ENCODE data around the gene SOD3. TPM values are rescaled to one million over a fixed set of nuclear protein-coding genes. Genes with fewer than 3 reads are reported as not detected.

SOD3 gene
- total and polyA plus RNA-seq, 7 donors, result 3.2 to 164 (median 45.3) TPM

DNA sequence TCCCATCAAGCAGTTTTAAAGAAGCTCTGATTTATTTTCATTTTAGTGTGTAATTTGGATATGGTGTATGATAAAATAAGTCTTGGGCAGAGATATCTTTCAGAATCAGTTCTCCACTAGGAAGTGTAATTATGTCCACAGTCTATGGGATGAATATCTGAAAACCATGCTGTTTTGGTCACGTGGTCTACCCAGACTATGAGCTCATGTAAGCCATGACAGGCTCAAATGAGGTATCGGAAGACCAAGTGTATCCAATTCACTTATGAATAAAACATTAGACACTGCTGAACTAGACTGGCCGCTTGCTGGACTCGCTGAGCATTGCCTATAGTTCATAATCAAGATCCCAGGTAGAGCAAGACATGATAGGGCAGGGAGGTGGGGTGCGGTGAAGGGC, 50.5 kb downstream of the SOD3 start:
- intact Hi-C loops (cut with DNase I), result no loop called here
- no peak for TF ChIP-seq EP300 (IDR thresholded peaks at IDR 0.05)
- TF ChIP-seq, protein P1, sequence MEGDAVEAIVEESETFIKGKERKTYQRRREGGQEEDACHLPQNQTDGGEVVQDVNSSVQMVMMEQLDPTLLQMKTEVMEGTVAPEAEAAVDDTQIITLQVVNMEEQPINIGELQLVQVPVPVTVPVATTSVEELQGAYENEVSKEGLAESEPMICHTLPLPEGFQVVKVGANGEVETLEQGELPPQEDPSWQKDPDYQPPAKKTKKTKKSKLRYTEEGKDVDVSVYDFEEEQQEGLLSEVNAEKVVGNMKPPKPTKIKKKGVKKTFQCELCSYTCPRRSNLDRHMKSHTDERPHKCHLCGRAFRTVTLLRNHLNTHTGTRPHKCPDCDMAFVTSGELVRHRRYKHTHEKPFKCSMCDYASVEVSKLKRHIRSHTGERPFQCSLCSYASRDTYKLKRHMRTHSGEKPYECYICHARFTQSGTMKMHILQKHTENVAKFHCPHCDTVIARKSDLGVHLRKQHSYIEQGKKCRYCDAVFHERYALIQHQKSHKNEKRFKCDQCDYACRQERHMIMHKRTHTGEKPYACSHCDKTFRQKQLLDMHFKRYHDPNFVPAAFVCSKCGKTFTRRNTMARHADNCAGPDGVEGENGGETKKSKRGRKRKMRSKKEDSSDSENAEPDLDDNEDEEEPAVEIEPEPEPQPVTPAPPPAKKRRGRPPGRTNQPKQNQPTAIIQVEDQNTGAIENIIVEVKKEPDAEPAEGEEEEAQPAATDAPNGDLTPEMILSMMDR (IDR thresholded peaks at IDR 0.05), result no peak
- TF ChIP-seq POLR2A (IDR thresholded peaks at IDR 0.05), result no peak
- TF ChIP-seq POLR2AphosphoS5 (IDR thresholded peaks at IDR 0.05), result no peak
- Histone ChIP-seq H3K36me3 (no peaks in the 10 kb centered on the region), H3K9me3 (no peaks in the 10 kb centered on the region), H3K4me1 (peaks cover 0 to 30% (median 19%) of the 10 kb centered on the region in 4 donors), H3K27me3 (no peaks in the 10 kb centered on the region), H3K4me3 (no peak overlapping the region), H3K27ac (no peak overlapping the region)
- 92 to 95% methylated on average over 5 of the region's 5 CpGs for WGBS, 2 donors
- DNase-seq, result no peak

DNA sequence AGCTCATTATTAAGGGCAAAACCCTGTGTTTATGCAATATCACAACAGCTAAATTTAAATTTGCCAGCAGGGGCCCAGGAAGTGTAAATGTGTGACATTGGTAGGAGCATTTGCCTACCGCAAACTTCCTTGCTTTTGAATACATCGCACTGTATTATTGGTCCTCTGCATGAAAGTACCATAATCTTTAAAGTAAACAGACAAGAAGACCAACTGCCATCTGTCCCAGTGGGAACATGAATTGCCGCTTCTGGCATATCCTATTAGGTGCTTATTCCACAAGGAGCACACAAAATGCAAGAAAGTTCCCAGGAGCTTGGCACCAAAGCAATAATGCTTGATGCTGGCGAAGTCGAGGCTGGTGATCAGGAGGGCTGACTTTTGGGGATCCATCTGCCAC, 51.3 kb downstream of the SOD3 start:
- 87 to 91% methylated on average over 5 of the region's 5 CpGs for WGBS, 2 donors
- intact Hi-C loops (cut with DNase I), result no loop called here
- no peak for TF ChIP-seq EP300 (IDR thresholded peaks at IDR 0.05)
- TF ChIP-seq, protein P1 (IDR thresholded peaks at IDR 0.05), result no peak
- TF ChIP-seq POLR2A (IDR thresholded peaks at IDR 0.05), result no peak
- TF ChIP-seq POLR2AphosphoS5 (IDR thresholded peaks at IDR 0.05), result no peak
- Histone ChIP-seq H3K4me1 (peaks cover 0 to 29% (median 21%) of the 10 kb centered on the region in 4 donors), H3K9me3 (no peaks in the 10 kb centered on the region), H3K27me3 (no peaks in the 10 kb centered on the region), H3K27ac (no peak overlapping the region), H3K4me3 (no peak overlapping the region), H3K36me3 (no peaks in the 10 kb centered on the region)
- no peak for DNase-seq

DNA sequence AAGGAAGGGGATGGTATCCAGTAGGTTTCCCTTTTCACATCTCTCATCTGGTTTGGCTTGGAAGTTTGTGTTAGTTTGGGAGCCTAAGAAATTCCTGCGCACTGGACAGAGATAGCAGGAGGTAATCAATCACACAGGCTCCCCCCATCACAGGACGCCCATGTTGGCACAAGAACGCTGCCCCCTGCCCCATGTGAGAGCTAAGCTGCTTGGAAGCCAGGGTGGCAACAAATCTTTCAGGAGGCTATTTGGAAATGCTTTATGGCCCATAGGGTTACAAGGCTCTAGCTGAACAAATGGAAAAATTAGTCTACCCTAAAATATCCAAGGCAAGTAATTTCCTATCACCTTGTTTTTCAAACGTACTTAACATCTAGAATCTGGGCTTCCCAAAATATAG, 54.0 kb downstream of the SOD3 start:
- Histone ChIP-seq H3K9me3 (no peaks in the 10 kb centered on the region), H3K4me3 (no peak overlapping the region), H3K36me3 (no peaks in the 10 kb centered on the region), H3K27ac (peak overlapping the region; percentile 29 to 78 (median 48)), H3K27me3 (no peaks in the 10 kb centered on the region), H3K4me1 (peaks cover 0 to 41% (median 25%) of the 10 kb centered on the region in 4 donors)
- DNase-seq, result no peak
- TF ChIP-seq, protein P1 (IDR thresholded peaks at IDR 0.05), result no peak
- TF ChIP-seq POLR2A (IDR thresholded peaks at IDR 0.05) (no peak), POLR2AphosphoS5 (IDR thresholded peaks at IDR 0.05) (no peak), EP300 (IDR thresholded peaks at IDR 0.05) (no peak)
- 84 to 90% methylated on average over 4 of the region's 4 CpGs for WGBS, 2 donors
- intact Hi-C loops (cut with DNase I), result no loop called here

DNA sequence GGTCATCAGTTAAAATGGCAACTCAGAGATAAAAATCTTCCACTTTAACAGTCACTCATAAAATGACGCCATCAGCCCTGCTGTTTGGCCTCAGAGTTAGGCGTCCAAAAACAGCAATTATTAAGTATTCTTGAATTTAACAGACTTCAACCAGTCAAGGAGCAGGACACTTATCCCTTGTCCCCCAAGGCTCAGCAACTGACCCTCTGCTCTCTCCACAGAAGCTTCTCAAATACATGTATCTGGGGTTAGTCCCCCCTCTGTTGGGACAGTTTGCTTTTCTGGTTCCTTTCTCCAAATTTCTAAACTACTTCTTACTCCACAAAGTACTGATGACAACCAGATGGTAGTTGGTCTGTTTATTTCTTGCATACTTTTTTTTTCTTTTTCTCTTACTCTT, 54.4 kb downstream of the SOD3 start:
- intact Hi-C loops (cut with DNase I), result no loop called here
- Histone ChIP-seq H3K36me3 (no peaks in the 10 kb centered on the region), H3K27me3 (no peaks in the 10 kb centered on the region), H3K9me3 (no peaks in the 10 kb centered on the region), H3K4me1 (peaks cover 0 to 41% (median 25%) of the 10 kb centered on the region in 4 donors), H3K4me3 (no peak overlapping the region), H3K27ac (peak overlapping the region; percentile 29 to 78 (median 48))
- 77 to 89% methylated on average over 2 of the region's 2 CpGs for WGBS, 2 donors
- no peak for DNase-seq
- TF ChIP-seq POLR2AphosphoS5 (IDR thresholded peaks at IDR 0.05), result peak in 3 of 4 donors; percentile 17 to 31 (median 31)
- TF ChIP-seq, protein P1 (IDR thresholded peaks at IDR 0.05), result no peak

Small RNA genes lying within 50 kb of the gene (small RNA-seq; reads per million reads assigned to genes)
- 0 reads per million in 3 donors for gene AC006390.1

Other genes with a start within 250 kb of the SOD3 start
- 100 to 1,000 TPM; 103 to 136 (median 113) TPM for gene DHX15, start 211.0 kb upstream of the SOD3 start, total RNA-seq
- 10 to 100 TPM; 53.5 to 72.6 (median 72.6) TPM for gene DHX15, start 211.0 kb upstream of the SOD3 start, polyA plus RNA-seq
- gene CCDC149, start 117.5 kb downstream of the SOD3 start, total RNA-seq, result 10 to 100 TPM; 11.8 to 21.3 (median 16.5) TPM
- 10 to 100 TPM in 1 of 3 donors, 1 to 10 TPM in 2; 5.8 to 10.2 (median 6.6) TPM for gene CCDC149, start 117.5 kb downstream of the SOD3 start, polyA plus RNA-seq
- gene LGI2, start 235.4 kb downstream of the SOD3 start, total RNA-seq, result 1 to 10 TPM; 1.2 to 6.7 (median 3.5) TPM
- gene LGI2, start 235.4 kb downstream of the SOD3 start, polyA plus RNA-seq, result 1 to 10 TPM in 1 of 3 donors, under 1 TPM in 1, not detected in 1; 0.23 to 1.1 TPM

Data from sigmoid colon (tissue), 7 donors.